OCI-LY1 (cell line): ENCODE measurements around the gene DGKB.

Experiments used
- H2AFZ ChIP-seq: fragments of 200-600 bp; sonication (generic), shearing (Covaris generic); 2 replicates; pipeline ENCODE4 v1.6.0; 2014; ENCODE audit warnings: antibody characterized with exemption, mild to moderate bottlenecking, low read length
- H3F3A ChIP-seq: fragments of 200-600 bp; sonication (generic), shearing (Covaris generic); 2 replicates; pipeline ENCODE4 v1.6.0; 2014; ENCODE audit warnings: mild to moderate bottlenecking, antibody characterized with exemption, low read length, moderate library complexity; ENCODE audit not compliant: insufficient read depth
- H3K27ac ChIP-seq: fragments of 200-600 bp; sonication (generic); 2 replicates; pipeline ENCODE4 v1.5.1; 2014; ENCODE audit warnings: low read length, mixed run types, mild to moderate bottlenecking, low read depth; ENCODE audit not compliant: poor library complexity, severe bottlenecking
- H3K27me3 ChIP-seq: fragments of 200-600 bp; sonication (generic); 2 replicates; pipeline ENCODE4 v1.6.0; 2014; ENCODE audit warnings: antibody characterized with exemption, mild to moderate bottlenecking, low read length, moderate library complexity; ENCODE audit not compliant: insufficient read depth
- H3K36me3 ChIP-seq: fragments of 200-600 bp; sonication (generic); 2 replicates; pipeline ENCODE4 v1.6.1; 2014; ENCODE audit warnings: mild to moderate bottlenecking, antibody characterized with exemption, low read length, moderate library complexity, mixed read lengths; ENCODE audit not compliant: insufficient read depth
- H3K4me1 ChIP-seq: fragments of 200-600 bp; sonication (generic); 2 replicates; pipeline ENCODE4 v1.5.1; 2014; ENCODE audit warnings: mild to moderate bottlenecking, low read length, moderate library complexity; ENCODE audit not compliant: insufficient read depth, severe bottlenecking
- H3K4me2 ChIP-seq: fragments of 200-600 bp; sonication (generic), shearing (Covaris generic); 2 replicates; pipeline ENCODE4 v1.6.1; 2014; ENCODE audit warnings: low read length
- H3K4me3 ChIP-seq: fragments of 200-600 bp; sonication (generic); 2 replicates; pipeline ENCODE4 v1.5.1; 2014; ENCODE audit warnings: low read length, low read depth, mild to moderate bottlenecking, mixed read lengths; ENCODE audit not compliant: poor library complexity, severe bottlenecking
- H3K79me2 ChIP-seq: fragments of 200-600 bp; shearing (Covaris generic); 2 replicates; pipeline ENCODE4 v1.6.1; 2016; ENCODE audit warnings: mixed run types, low read length, mixed read lengths; ENCODE audit not compliant: insufficient read depth
- H3K9ac ChIP-seq: fragments of 200-600 bp; sonication (generic), shearing (Covaris generic); 2 replicates; pipeline ENCODE4 v1.6.1; 2014; ENCODE audit warnings: mild to moderate bottlenecking, low read length, mixed read lengths
- H3K9me2 ChIP-seq: fragments of 200-600 bp; sonication (generic), shearing (Covaris generic); 2 replicates; pipeline ENCODE4 v1.6.1; 2014; ENCODE audit warnings: low read depth, mild to moderate bottlenecking, low read length, mixed read lengths
- H3K9me3 ChIP-seq: fragments of 200-600 bp; shearing (Covaris generic); 2 replicates; pipeline ENCODE4 v1.6.1; 2014; ENCODE audit warnings: low read length, mixed read lengths
- H4K20me1 ChIP-seq: fragments of 200-600 bp; sonication (generic), shearing (Covaris generic); 2 replicates; pipeline ENCODE4 v1.6.0; 2016; ENCODE audit warnings: mild to moderate bottlenecking, low read length; ENCODE audit not compliant: insufficient read depth
- CTCF ChIP-seq: fragments of 200-600 bp; sonication (generic), shearing (Covaris generic); IDR thresholded peaks from 2 replicates; pipeline ENCODE4 v1.5.1; 2017; ENCODE audit warnings: mild to moderate bottlenecking, antibody characterized with exemption, low read length, moderate library complexity, mixed read lengths
- EZH2 ChIP-seq: fragments of 200-600 bp; sonication (generic), shearing (Covaris generic); IDR thresholded peaks from 2 replicates; pipeline ENCODE4 v1.8.0; 2017; ENCODE audit warnings: borderline replicate concordance, mixed run types, mild to moderate bottlenecking, antibody characterized with exemption, low read length, moderate library complexity, mixed read lengths

DGKB gene

DNA sequence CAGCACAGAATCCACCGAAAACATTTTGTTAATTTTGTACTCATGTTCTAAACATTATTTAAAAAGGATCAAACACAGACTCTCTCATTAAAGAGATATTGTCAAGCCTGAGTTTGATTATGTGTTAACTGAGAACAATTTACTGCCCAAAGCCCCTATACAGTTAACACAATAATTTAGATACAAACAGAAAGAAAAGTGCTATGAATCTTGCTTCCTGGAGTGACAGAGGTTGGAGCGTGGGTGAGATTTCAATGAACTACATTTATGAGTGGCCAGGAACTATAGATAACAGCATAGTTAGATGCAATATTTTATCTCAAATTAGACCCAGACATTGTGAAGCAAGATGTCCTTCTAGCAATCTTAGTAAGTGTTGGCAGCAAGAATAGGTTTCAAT lies 464.2 kb downstream of the DGKB start:
- Histone ChIP-seq H3F3A (no peaks in the 10 kb centered on the region), H3K4me2 (no peak overlapping the region), H3K9ac (no peak overlapping the region), H3K79me2 (no peaks in the 10 kb centered on the region), H3K4me1 (no peaks in the 10 kb centered on the region), H2AFZ (no peak overlapping the region), H3K9me2 (no peaks in the 10 kb centered on the region), H3K36me3 (no peaks in the 10 kb centered on the region), H3K27me3 (no peaks in the 10 kb centered on the region), H3K4me3 (no peak overlapping the region), H3K9me3 (no peaks in the 10 kb centered on the region), H4K20me1 (no peaks in the 10 kb centered on the region), H3K27ac (no peak overlapping the region)
- TF ChIP-seq CTCF (no peak), EZH2 (no peak)

DNA sequence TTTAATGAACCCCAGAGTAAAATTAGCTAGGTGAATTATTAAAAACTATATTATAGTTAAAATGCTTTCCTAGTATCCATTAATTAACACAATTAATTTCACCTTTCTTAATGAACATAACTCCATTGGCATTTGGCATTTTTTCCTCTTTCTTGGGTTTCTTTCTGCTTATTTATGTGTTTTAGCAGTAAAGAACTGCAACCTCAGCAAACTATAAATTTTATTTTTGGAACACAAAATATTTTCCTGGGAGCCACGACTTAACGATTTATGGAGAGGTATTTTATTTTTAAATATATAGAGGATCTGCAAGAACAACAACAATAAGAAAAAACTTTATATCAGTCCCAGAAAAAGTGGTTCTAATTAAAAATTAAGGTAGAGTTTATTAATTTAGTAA lies 465.7 kb downstream of the DGKB start:
- no peak overlapping the region for H3K27ac ChIP-seq
- H3K36me3 ChIP-seq = no peaks in the 10 kb centered on the region
- H3K4me2 ChIP-seq = no peak overlapping the region
- no peak overlapping the region for H3K4me3 ChIP-seq
- no peaks in the 10 kb centered on the region for H3K9me2 ChIP-seq
- no peaks in the 10 kb centered on the region for H3K4me1 ChIP-seq
- TF ChIP-seq EZH2 (no peak), CTCF (no peak)
- no peaks in the 10 kb centered on the region for H3K9me3 ChIP-seq
- H4K20me1 ChIP-seq = no peaks in the 10 kb centered on the region
- no peaks in the 10 kb centered on the region for H3K79me2 ChIP-seq
- H3K9ac ChIP-seq = no peak overlapping the region
- no peak overlapping the region for H2AFZ ChIP-seq
- H3K27me3 ChIP-seq = no peaks in the 10 kb centered on the region
- H3F3A ChIP-seq = no peaks in the 10 kb centered on the region

GRCh38 chr7:14432924-14433323 lies 469.6 kb downstream of the DGKB start:
- Histone ChIP-seq H3K4me3 (no peak overlapping the region), H3K4me2 (no peak overlapping the region), H3K27me3 (no peaks in the 10 kb centered on the region), H2AFZ (no peak overlapping the region), H4K20me1 (no peaks in the 10 kb centered on the region), H3K4me1 (no peaks in the 10 kb centered on the region), H3K9ac (no peak overlapping the region), H3K9me3 (no peaks in the 10 kb centered on the region), H3K36me3 (no peaks in the 10 kb centered on the region), H3K79me2 (no peaks in the 10 kb centered on the region), H3K9me2 (no peaks in the 10 kb centered on the region), H3K27ac (no peak overlapping the region), H3F3A (no peaks in the 10 kb centered on the region)
- TF ChIP-seq CTCF = no peak
- no peak for TF ChIP-seq EZH2
